Neuronal stem cell (in vitro differentiated cells): ENCODE measurements around the gene ATOH8.
A peak's percentile ranks its signal among the peaks of the same experiment; 100 is the strongest.

Source experiments
- DNase-seq: peaks from one replicate; pipeline ENCODE4 v3.0.0-alpha.2; 2013; ENCODE audit warnings: low spot score
- H2AFZ ChIP-seq: one replicate; pipeline ENCODE4 v1.6.1; 2013; ENCODE audit warnings: mild to moderate bottlenecking, low read length, inconsistent platforms
- H2AK5ac ChIP-seq: 2 replicates; pipeline ENCODE4 v1.6.1; 2013; ENCODE audit warnings: low read depth, mild to moderate bottlenecking, inconsistent platforms, low read length, moderate library complexity, mixed read lengths
- H2BK120ac ChIP-seq: 2 replicates; pipeline ENCODE4 v1.6.1; 2013; ENCODE audit warnings: low read depth, mild to moderate bottlenecking, inconsistent platforms, low read length, moderate library complexity, mixed read lengths
- H2BK12ac ChIP-seq: one replicate; pipeline ENCODE4 v1.6.1; 2013; ENCODE audit warnings: low read length, inconsistent platforms
- H2BK15ac ChIP-seq: 2 replicates; pipeline ENCODE4 v1.6.1; 2013; ENCODE audit warnings: mild to moderate bottlenecking, low read length, inconsistent platforms, mixed read lengths
- H2BK5ac ChIP-seq: one replicate; pipeline ENCODE4 v1.6.1; 2013; ENCODE audit warnings: inconsistent platforms, mild to moderate bottlenecking, low read length, moderate library complexity
- H3K14ac ChIP-seq: one replicate; pipeline ENCODE4 v1.6.1; 2013; ENCODE audit warnings: low read length, inconsistent platforms
- H3K18ac ChIP-seq: 2 replicates; pipeline ENCODE4 v1.6.1; 2013; ENCODE audit warnings: low read length, inconsistent platforms
- H3K23ac ChIP-seq: 2 replicates; pipeline ENCODE4 v1.6.1; 2013; ENCODE audit warnings: low read depth, mild to moderate bottlenecking, mixed read lengths, low read length, inconsistent platforms; ENCODE audit not compliant: poor library complexity
- H3K27ac ChIP-seq: replicated peaks from 3 replicates; pipeline ENCODE4 v1.5.1; 2013; ENCODE audit warnings: low read length, inconsistent platforms
- H3K27me3 ChIP-seq, 3 experiments: 2 replicates each; pipeline ENCODE4 v1.6.1; 2013; ENCODE audit warnings: low read length in 3 of 3, mild to moderate bottlenecking in 2 of 3, inconsistent platforms in 1 of 3, low read depth in 1 of 3, mixed read lengths in 1 of 3, moderate library complexity in 1 of 3; ENCODE audit not compliant: control insufficient read depth in 3 of 3, insufficient read depth in 3 of 3
- H3K36me3 ChIP-seq, 2 donors: replicated peaks in 1 of 2; 2 replicates each; pipeline ENCODE4 v1.6.1; 2013; ENCODE audit warnings: low read length in 2 of 2; ENCODE audit not compliant: control insufficient read depth in 2 of 2, insufficient read depth in 2 of 2
- H3K4ac ChIP-seq: 2 replicates; pipeline ENCODE4 v1.6.1; 2013; ENCODE audit warnings: inconsistent platforms, mild to moderate bottlenecking, low read length, moderate library complexity
- H3K4me1 ChIP-seq, 2 donors: 1 replicate in 1 of 2; 2 replicates in 1 of 2; pipeline ENCODE4 v1.6.1; 2013; ENCODE audit warnings: low read length in 2 of 2, low read depth in 1 of 2; ENCODE audit not compliant: control insufficient read depth in 2 of 2, insufficient read depth in 1 of 2
- H3K4me2 ChIP-seq: one replicate; pipeline ENCODE4 v1.6.1; 2013; ENCODE audit warnings: mild to moderate bottlenecking, low read length, inconsistent platforms; ENCODE audit not compliant: insufficient read depth, poor library complexity, severe bottlenecking
- H3K4me3 ChIP-seq, 2 donors: 2 replicates each; pipeline ENCODE4 v1.5.1; 2013; ENCODE audit warnings: low read length in 2 of 2, mild to moderate bottlenecking in 2 of 2, inconsistent platforms in 1 of 2, moderate library complexity in 1 of 2
- H3K79me1 ChIP-seq: one replicate; pipeline ENCODE4 v1.6.1; 2013; ENCODE audit warnings: low read depth, mild to moderate bottlenecking, inconsistent platforms, low read length, moderate library complexity
- H3K9ac ChIP-seq: one replicate; pipeline ENCODE4 v1.6.1; 2013; ENCODE audit warnings: mild to moderate bottlenecking, low read depth, low read length, inconsistent platforms; ENCODE audit not compliant: poor library complexity
- H3K9me3 ChIP-seq, 2 donors: replicated peaks in 1 of 2; 2 replicates each; pipeline versions ENCODE3 to v1.6.1; 2013; ENCODE audit warnings: low read length in 2 of 2, mild to moderate bottlenecking in 2 of 2, inconsistent platforms in 1 of 2, low read depth in 1 of 2, mixed read lengths in 1 of 2, moderate library complexity in 1 of 2; ENCODE audit not compliant: control insufficient read depth in 2 of 2, insufficient read depth in 1 of 2
- H4K8ac ChIP-seq: one replicate; pipeline ENCODE4 v1.6.1; 2013; ENCODE audit warnings: low read depth, mild to moderate bottlenecking, inconsistent platforms, low read length, moderate library complexity
- H4K91ac ChIP-seq: one replicate; pipeline ENCODE4 v1.6.1; 2013; ENCODE audit warnings: low read length, low read depth, mild to moderate bottlenecking, inconsistent platforms; ENCODE audit not compliant: poor library complexity
- WGBS, 2 donors: extraction: QIAGEN DNeasy Blood & Tissue Kit; methylation state at CpG; one replicate each; pipeline ENCODE4 v1.1.7; 2013; ENCODE audit warnings: missing lambda C conversion rate in 2 of 2, mixed read lengths in 1 of 2; ENCODE audit not compliant: insufficient read length in 2 of 2, insufficient replicate concordance in 1 of 2; ENCODE audit errors: extremely low coverage in 2 of 2; 5-methylcytosine and 5-hydroxymethylcytosine counted together

Gene ATOH8

GRCh38 chr2:85787981-85788340 lies 34.2 kb downstream of the ATOH8 start:
- H3K79me1 ChIP-seq = no peaks in the 10 kb centered on the region
- no peak overlapping the region for H2BK12ac ChIP-seq
- H2AFZ ChIP-seq = no peak overlapping the region
- H3K23ac ChIP-seq = no peak overlapping the region
- H3K14ac ChIP-seq = no peak overlapping the region
- no peak overlapping the region for H4K91ac ChIP-seq
- no peak overlapping the region for H3K9ac ChIP-seq
- peaks cover 2 to 13% of the 10 kb centered on the region in 2 donors for H3K4me1 ChIP-seq
- H2BK120ac ChIP-seq = no peak overlapping the region
- peaks cover 0 to 28% of the 10 kb centered on the region in 2 donors for H3K36me3 ChIP-seq
- WGBS, 2 donors = no CpG with 5 or more reads among the region's 6 CpGs
- no peak overlapping the region for H3K4ac ChIP-seq
- no peak overlapping the region for H3K4me3 ChIP-seq
- H2AK5ac ChIP-seq = peak overlapping the region; percentile 48
- H2BK5ac ChIP-seq = no peak overlapping the region
- no peak overlapping the region for H4K8ac ChIP-seq
- H3K18ac ChIP-seq = no peak overlapping the region
- H3K9me3 ChIP-seq = peaks cover 0 to 2% of the 10 kb centered on the region in 2 donors
- DNase-seq = no peak
- H3K4me2 ChIP-seq = no peak overlapping the region
- H3K27ac ChIP-seq = no peak overlapping the region
- H3K27me3 ChIP-seq = no peaks in the 10 kb centered on the region
- H2BK15ac ChIP-seq = no peak overlapping the region

- Histone ChIP-seq H2BK120ac (no peak overlapping the region), H2BK5ac (no peak overlapping the region), H3K27me3 (no peaks in the 10 kb centered on the region), H2BK12ac (no peak overlapping the region), H3K14ac (no peak overlapping the region), H3K4me2 (no peak overlapping the region), H4K91ac (peak overlapping the region; percentile 61), H3K4me1 (peaks cover 2 to 13% of the 10 kb centered on the region in 2 donors), H3K36me3 (peaks cover 0 to 26% of the 10 kb centered on the region in 2 donors), H3K23ac (no peak overlapping the region), H2AK5ac (no peak overlapping the region), H3K4me3 (no peak overlapping the region), H3K9me3 (peaks cover 0 to 2% of the 10 kb centered on the region in 2 donors), H3K27ac (no peak overlapping the region), H3K79me1 (no peaks in the 10 kb centered on the region), H2BK15ac (no peak overlapping the region), H3K18ac (peak overlapping the region; percentile 21), H4K8ac (no peak overlapping the region), H3K9ac (no peak overlapping the region), H3K4ac (no peak overlapping the region), H2AFZ (no peak overlapping the region)
- no peak for DNase-seq
- no CpG with 5 or more reads among the region's 3 CpGs for WGBS, 2 donors
Observed at GRCh38 chr2:85788603-85789002, 34.8 kb downstream of the ATOH8 start.

GRCh38 chr2:85789271-85789670 lies 35.5 kb downstream of the ATOH8 start:
- Histone ChIP-seq H3K23ac (no peak overlapping the region), H3K9me3 (peaks cover 0 to 2% of the 10 kb centered on the region in 2 donors), H3K4me3 (no peak overlapping the region), H2BK5ac (no peak overlapping the region), H3K27ac (no peak overlapping the region), H2BK15ac (no peak overlapping the region), H2AK5ac (no peak overlapping the region), H3K4me2 (no peak overlapping the region), H3K18ac (no peak overlapping the region), H3K36me3 (peaks cover 0 to 26% of the 10 kb centered on the region in 2 donors), H4K8ac (no peak overlapping the region), H3K4ac (no peak overlapping the region), H2BK12ac (no peak overlapping the region), H3K79me1 (no peaks in the 10 kb centered on the region), H3K14ac (no peak overlapping the region), H3K9ac (no peak overlapping the region), H4K91ac (no peak overlapping the region), H2AFZ (no peak overlapping the region), H3K4me1 (peaks cover 2 to 13% of the 10 kb centered on the region in 2 donors), H3K27me3 (no peaks in the 10 kb centered on the region), H2BK120ac (no peak overlapping the region)
- WGBS, 2 donors = no CpG with 5 or more reads among the region's 5 CpGs
- no peak for DNase-seq

- H2BK120ac ChIP-seq = no peak overlapping the region
- peaks cover 0 to 2% of the 10 kb centered on the region in 2 donors for H3K9me3 ChIP-seq
- H2BK5ac ChIP-seq = no peak overlapping the region
- H3K18ac ChIP-seq = no peak overlapping the region
- H2AK5ac ChIP-seq = no peak overlapping the region
- no peak overlapping the region for H4K8ac ChIP-seq
- H3K4me1 ChIP-seq = peaks cover 2 to 17% of the 10 kb centered on the region in 2 donors
- no peak overlapping the region for H3K4me3 ChIP-seq
- no peak overlapping the region for H3K4ac ChIP-seq
- no peak overlapping the region for H2BK15ac ChIP-seq
- no peaks in the 10 kb centered on the region for H3K79me1 ChIP-seq
- H3K9ac ChIP-seq = no peak overlapping the region
- H3K23ac ChIP-seq = no peak overlapping the region
- WGBS, 2 donors = no CpG with 5 or more reads among the region's 4 CpGs
- H3K27me3 ChIP-seq = no peaks in the 10 kb centered on the region
- peaks cover 0 to 23% of the 10 kb centered on the region in 2 donors for H3K36me3 ChIP-seq
- H3K4me2 ChIP-seq = no peak overlapping the region
- H3K27ac ChIP-seq = no peak overlapping the region
- no peak overlapping the region for H3K14ac ChIP-seq
- no peak overlapping the region for H4K91ac ChIP-seq
- no peak overlapping the region for H2AFZ ChIP-seq
- DNase-seq = no peak
- H2BK12ac ChIP-seq = no peak overlapping the region
Observed at GRCh38 chr2:85790032-85790431, 36.2 kb downstream of the ATOH8 start.
